GM21367 (cell line): Measurements from ENCODE around the gene RAB8B.

Experiments
- ATAC-seq: cut with Tn5 transposase; IDR thresholded peaks from one replicate; pipeline ENCODE4 v1.9.1; 2021; ENCODE audit not compliant: unreplicated experiment

The RAB8B gene

GRCh38 chr15:63305260-63305659 lies 115.9 kb downstream of the RAB8B start:
- ATAC-seq = no peak

DNA sequence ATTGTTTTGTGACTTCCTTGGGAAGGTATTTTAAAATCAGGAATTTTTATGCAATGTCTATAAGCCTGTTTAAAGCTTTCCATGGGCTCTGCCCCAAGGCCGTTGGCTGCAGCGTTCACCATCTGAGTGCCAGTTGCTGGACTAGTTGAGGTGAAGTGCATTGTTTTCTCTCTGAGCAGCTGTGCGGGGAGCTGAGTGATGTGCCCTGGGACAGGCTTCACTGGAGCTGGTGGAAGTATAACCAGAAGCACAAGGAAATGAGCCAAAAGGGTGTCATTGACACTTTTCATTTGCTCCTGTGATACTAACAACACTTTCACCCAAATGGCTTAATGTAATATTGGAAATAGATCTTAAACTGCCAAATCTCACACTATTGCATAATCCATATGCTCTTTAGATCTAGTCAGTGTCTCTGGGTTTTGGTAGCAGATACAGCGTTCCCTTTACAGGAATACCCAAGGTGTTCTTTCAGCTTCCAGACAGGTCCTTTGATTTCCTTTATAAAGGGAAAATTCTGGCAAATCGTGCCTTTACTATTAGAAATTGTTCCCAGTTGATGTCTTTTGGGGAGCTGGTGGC lies 117.2 kb downstream of the RAB8B start:
- no peak for ATAC-seq

GRCh38 chr15:63308491-63308890 lies 119.1 kb downstream of the RAB8B start:
- ATAC-seq = no peak

DNA sequence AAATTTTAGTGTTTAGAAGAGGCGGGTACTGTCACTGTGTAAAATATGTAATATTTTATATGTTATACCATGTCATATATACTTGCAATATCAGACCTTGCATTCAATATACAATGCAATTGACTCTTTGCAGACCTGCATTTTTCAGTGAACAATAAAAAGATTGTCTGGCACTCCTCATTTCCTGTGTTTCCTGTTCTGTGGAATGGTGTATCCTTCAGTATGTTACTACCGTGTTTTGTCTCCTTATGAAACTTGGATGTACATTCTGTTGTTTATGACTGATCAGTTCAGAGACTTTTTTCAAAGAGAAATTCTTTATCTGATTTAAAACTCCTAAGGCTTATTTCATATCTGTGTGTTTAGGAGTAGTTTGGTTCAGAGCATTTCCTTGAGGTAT lies 119.5 kb downstream of the RAB8B start:
- no peak for ATAC-seq

DNA sequence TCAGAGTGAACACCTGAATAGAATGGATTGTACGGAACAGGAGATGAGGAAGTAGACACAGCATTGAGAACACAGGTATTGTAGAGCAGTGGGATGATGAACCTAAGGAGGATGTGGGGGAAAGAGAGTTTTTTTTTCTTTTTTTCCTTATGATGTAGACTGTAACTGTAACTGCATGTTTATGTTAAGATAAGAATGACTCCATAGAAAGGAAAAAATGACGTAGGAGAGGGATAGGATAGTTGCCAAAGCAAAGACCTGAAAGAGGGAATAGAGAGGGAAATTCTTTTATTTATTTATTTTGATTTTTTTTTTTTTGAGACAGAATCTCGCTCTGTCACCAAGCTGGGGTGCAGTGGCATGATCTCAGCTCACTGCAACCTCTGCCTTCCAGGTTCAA lies 121.2 kb downstream of the RAB8B start:
- ATAC-seq = no peak

- ATAC-seq = no peak
These were observed 122.9 kb downstream of the RAB8B start for GRCh38 chr15:63312286-63312685.

DNA sequence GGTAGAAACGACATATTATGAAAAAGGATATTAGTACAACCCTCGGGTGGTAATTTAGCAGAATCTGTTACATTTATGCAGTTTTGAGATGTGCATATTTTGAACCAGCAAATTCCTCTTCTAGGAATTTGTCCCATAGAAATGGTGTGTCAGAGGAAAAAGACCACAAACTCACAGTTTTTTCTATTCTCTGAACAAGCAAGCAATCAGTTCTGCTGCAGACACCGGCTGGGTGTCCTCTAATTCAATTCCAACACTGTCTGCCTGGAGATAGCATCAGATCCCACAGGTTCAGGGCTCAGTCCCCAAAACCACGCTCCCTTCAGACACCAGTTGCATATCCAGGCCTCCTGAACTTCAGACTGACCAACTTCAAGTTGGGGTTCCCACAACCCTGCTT lies 124.4 kb downstream of the RAB8B start:
- no peak for ATAC-seq

DNA sequence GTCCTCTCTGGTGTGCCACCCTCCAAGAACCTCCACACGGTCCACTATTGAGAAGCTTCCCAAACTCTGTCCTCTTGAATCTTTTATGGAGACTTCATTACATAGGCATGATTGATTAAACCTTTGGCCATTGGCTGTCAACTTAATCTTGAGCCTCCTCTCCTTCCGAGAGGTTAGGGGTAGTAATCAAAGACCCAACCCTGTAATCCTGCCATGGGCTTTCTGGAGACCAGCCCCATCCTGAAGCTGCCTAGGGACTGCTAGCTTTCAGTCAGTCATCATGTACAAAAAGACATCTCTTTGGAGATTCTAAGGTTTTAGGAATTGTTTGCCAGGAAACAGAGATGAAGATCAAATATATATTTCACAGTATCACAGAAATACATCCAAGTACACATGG lies 125.0 kb downstream of the RAB8B start:
- ATAC-seq = no peak
